DOHH2 (cell line): ENCODE measurements around the gene SIMC1.

ENCODE experiments used
- H3F3A ChIP-seq: fragments of 200-600 bp; sonication (generic), shearing (Covaris generic); 2 replicates; pipeline ENCODE4 v1.6.0; 2016; ENCODE audit warnings: antibody characterized with exemption, mild to moderate bottlenecking; ENCODE audit not compliant: control insufficient read depth, insufficient read depth
- H3K27ac ChIP-seq: fragments of 200-600 bp; sonication (generic); 2 replicates; pipeline ENCODE4 v1.5.1; 2014; ENCODE audit warnings: low read depth, mild to moderate bottlenecking, low read length, moderate library complexity
- H3K27me3 ChIP-seq: fragments of 200-600 bp; sonication (generic); 2 replicates; pipeline ENCODE4 v1.6.1; 2014; ENCODE audit warnings: mild to moderate bottlenecking, low read length, mixed read lengths; ENCODE audit not compliant: control insufficient read depth
- H3K36me3 ChIP-seq: fragments of 200-600 bp; sonication (generic); 2 replicates; pipeline ENCODE4 v1.6.1; 2014; ENCODE audit warnings: mild to moderate bottlenecking, low read length, moderate library complexity, mixed read lengths; ENCODE audit not compliant: control insufficient read depth
- H3K4me1 ChIP-seq: fragments of 200-600 bp; sonication (generic); 2 replicates; pipeline ENCODE4 v1.6.1; 2014; ENCODE audit warnings: mild to moderate bottlenecking, low read length, mixed read lengths; ENCODE audit not compliant: control insufficient read depth
- H3K4me2 ChIP-seq: fragments of 200-600 bp; sonication (generic); 2 replicates; pipeline ENCODE4 v1.6.0; 2014; ENCODE audit warnings: mild to moderate bottlenecking, low read length, moderate library complexity
- H3K4me3 ChIP-seq: fragments of 200-600 bp; sonication (generic); 2 replicates; pipeline ENCODE4 v1.5.1; 2014; ENCODE audit warnings: mild to moderate bottlenecking, low read length, mixed read lengths
- H3K79me2 ChIP-seq: fragments of 200-600 bp; sonication (generic); 2 replicates; pipeline ENCODE4 v1.6.1; 2014; ENCODE audit warnings: mild to moderate bottlenecking, low read length, mixed read lengths; ENCODE audit not compliant: control insufficient read depth
- H3K9me2 ChIP-seq: fragments of 200-600 bp; sonication (generic); replicated peaks from 2 replicates; pipeline ENCODE4 v1.6.1; 2014; ENCODE audit warnings: mild to moderate bottlenecking, low read length, mixed read lengths; ENCODE audit not compliant: control insufficient read depth
- H3K9me3 ChIP-seq: fragments of 200-600 bp; sonication (generic); 2 replicates; pipeline ENCODE4 v1.6.1; 2014; ENCODE audit warnings: antibody characterized with exemption, low read length, mixed read lengths; ENCODE audit not compliant: control insufficient read depth, insufficient read depth
- H4K20me1 ChIP-seq: fragments of 200-600 bp; sonication (generic); 2 replicates; pipeline ENCODE4 v1.6.0; 2014; ENCODE audit warnings: low read depth, mild to moderate bottlenecking, antibody characterized with exemption, low read length, moderate library complexity; ENCODE audit not compliant: control insufficient read depth, insufficient read depth
- CTCF ChIP-seq: fragments of 200-600 bp; sonication (generic); IDR thresholded peaks from one replicate; pipeline ENCODE4 v1.5.1; 2014; ENCODE audit warnings: antibody characterized with exemption, mild to moderate bottlenecking, low read depth, low read length; ENCODE audit not compliant: poor library complexity, severe bottlenecking
- EZH2phosphoT487 ChIP-seq: fragments of 200-600 bp; sonication (generic); IDR thresholded peaks from 2 replicates; pipeline ENCODE4 v1.6.1; 2017; ENCODE audit warnings: borderline replicate concordance, mild to moderate bottlenecking, antibody characterized with exemption, low read length, moderate library complexity, mixed read lengths

The SIMC1 gene

GRCh38 chr5:176353533-176353932, 115.3 kb downstream of the SIMC1 start:
- Histone ChIP-seq H3K9me2 (no peaks in the 10 kb centered on the region), H4K20me1 (peaks cover 3% of the 10 kb centered on the region; the same call in 1 of the 2 replicates), H3K36me3 (peaks cover 89% of the 10 kb centered on the region), H3K4me2 (no peak overlapping the region), H3K27me3 (no peaks in the 10 kb centered on the region), H3K4me1 (no peaks in the 10 kb centered on the region), H3K79me2 (peaks cover 74% of the 10 kb centered on the region), H3K27ac (no peak overlapping the region), H3K4me3 (no peak overlapping the region), H3F3A (peaks cover 2% of the 10 kb centered on the region; the same call in 1 of the 2 replicates), H3K9me3 (no peaks in the 10 kb centered on the region)
- TF ChIP-seq CTCF (no peak), EZH2phosphoT487 (no peak)

- Histone ChIP-seq H3K36me3 (peaks cover 75% of the 10 kb centered on the region), H3K9me2 (no peaks in the 10 kb centered on the region), H3K27ac (no peak overlapping the region), H3K27me3 (no peaks in the 10 kb centered on the region), H3K9me3 (no peaks in the 10 kb centered on the region), H3F3A (peaks cover 2% of the 10 kb centered on the region; the same call in 1 of the 2 replicates), H3K4me1 (peaks cover 9% of the 10 kb centered on the region), H3K4me3 (no peak overlapping the region), H3K79me2 (peaks cover 86% of the 10 kb centered on the region), H4K20me1 (peaks cover 7% of the 10 kb centered on the region; the same call in 1 of the 2 replicates), H3K4me2 (no peak overlapping the region)
- no peak for TF ChIP-seq EZH2phosphoT487
- no peak for TF ChIP-seq CTCF
These were observed 117.4 kb downstream of the SIMC1 start for GRCh38 chr5:176355400-176356178.

GRCh38 chr5:176356179-176356566, 117.9 kb downstream of the SIMC1 start:
- Histone ChIP-seq H3K36me3 (peaks cover 73% of the 10 kb centered on the region), H3K4me2 (no peak overlapping the region), H3K9me3 (no peaks in the 10 kb centered on the region), H3F3A (peaks cover 2% of the 10 kb centered on the region; the same call in 1 of the 2 replicates), H4K20me1 (peaks cover 7% of the 10 kb centered on the region; the same call in 1 of the 2 replicates), H3K4me1 (peaks cover 9% of the 10 kb centered on the region), H3K79me2 (peaks cover 88% of the 10 kb centered on the region), H3K4me3 (no peak overlapping the region), H3K27me3 (no peaks in the 10 kb centered on the region), H3K27ac (no peak overlapping the region), H3K9me2 (no peaks in the 10 kb centered on the region)
- no peak for TF ChIP-seq CTCF
- no peak for TF ChIP-seq EZH2phosphoT487
